Endothelial cell of umbilical vein (primary cell): Measurements from ENCODE around the gene TNN. TPM values are rescaled to one million over a fixed set of nuclear protein-coding genes. Genes with fewer than 3 reads are reported as not detected.

Experiments used
- BruUV-seq: library from RNA; stranded (reverse); fragments of 400-500 nt; replicated peaks from 2 replicates; lab custom pipeline; 2021; lab: Mats Ljungman, UMichigan
- CTCF ChIA-PET: fragments of 300-600, 350-600 bp; sonication (Branson Sonifier 250); formaldehyde crosslinking; loops from one replicate; lab custom pipeline; 2021; ENCODE audit warnings: antibody characterized with exemption, inconsistent platforms; lab: Charles Lee
- POLR2A ChIA-PET: fragments of 300-600, 350-600 bp; sonication (Branson Sonifier 250); formaldehyde crosslinking; loops from one replicate; lab custom pipeline; 2021; ENCODE audit warnings: antibody characterized with exemption, inconsistent platforms; lab: Charles Lee
- DNase-seq: peaks from one replicate; pipeline ENCODE4 v3.0.0-alpha.2; 2011; ENCODE audit warnings: low read depth, low spot score
- FAIRE-seq: peaks from 2 replicates; lab custom pipeline; 2011; peaks lifted over from hg19 to GRCh38; lab: Jason Lieb, UNC
- H2AFZ ChIP-seq: 2 replicates; pipeline ENCODE4 v1.6.0; 2012; ENCODE audit warnings: low read depth, low read length, control low read depth, inconsistent platforms
- H3K27ac ChIP-seq: 2 replicates; pipeline ENCODE4 v1.5.1; 2011; ENCODE audit warnings: low read depth, mild to moderate bottlenecking, control low read depth, low read length, moderate library complexity; ENCODE audit not compliant: insufficient read depth
- H3K27me3 ChIP-seq, 2 experiments: 2 replicates each; pipeline versions ENCODE4 v1.6.0 to v1.6.1; 2011; ENCODE audit warnings: low read length in 2 of 2, mixed read lengths in 1 of 2; ENCODE audit not compliant: control insufficient read depth in 2 of 2, insufficient read depth in 2 of 2
- H3K36me3 ChIP-seq, 2 experiments: 2 replicates in 1 of 2; 3 replicates in 1 of 2; pipeline ENCODE4 v1.5.1; 2011; ENCODE audit warnings: low read length in 2 of 2, mild to moderate bottlenecking in 1 of 2, moderate library complexity in 1 of 2; ENCODE audit not compliant: control insufficient read depth in 2 of 2, insufficient read depth in 2 of 2; ENCODE audit errors: extremely low read depth in 1 of 2
- H3K4me1 ChIP-seq: 3 replicates; pipeline ENCODE4 v1.5.1; 2011; ENCODE audit warnings: mild to moderate bottlenecking, low read length; ENCODE audit not compliant: control insufficient read depth, insufficient read depth; ENCODE audit errors: extremely low read depth
- H3K4me2 ChIP-seq: 2 replicates; pipeline ENCODE4 v1.6.1; 2011; ENCODE audit warnings: low read length, control low read depth, mixed read lengths; ENCODE audit not compliant: insufficient read depth
- H3K4me3 ChIP-seq, 3 experiments: fragments of 200-600 bp in 1 of 3; sonication (generic), shearing (Covaris generic) in 1 of 3; replicated peaks in 1 of 3; 2 replicates each; pipeline ENCODE4 v1.5.1; 2011 to 2016; ENCODE audit warnings: control low read depth in 3 of 3, low read length in 3 of 3, mild to moderate bottlenecking in 2 of 3, inconsistent platforms in 1 of 3, low read depth in 1 of 3, moderate library complexity in 1 of 3; ENCODE audit not compliant: insufficient read depth in 1 of 3
- H3K79me2 ChIP-seq: 2 replicates; pipeline ENCODE4 v1.6.0; 2012; ENCODE audit warnings: low read length, inconsistent platforms; ENCODE audit not compliant: control insufficient read depth, insufficient read depth
- H3K9ac ChIP-seq: replicated peaks from 2 replicates; pipeline ENCODE3; 2011; ENCODE audit warnings: low read length, control low read depth; ENCODE audit not compliant: insufficient read depth; ENCODE audit errors: extremely low read depth
- H3K9me1 ChIP-seq: replicated peaks from 3 replicates; pipeline ENCODE4 v1.6.0; 2011; ENCODE audit warnings: mild to moderate bottlenecking, low read length; ENCODE audit not compliant: control insufficient read depth, insufficient read depth; ENCODE audit errors: extremely low read depth
- H3K9me3 ChIP-seq: replicated peaks from 2 replicates; pipeline ENCODE4 v1.5.1; 2012; ENCODE audit warnings: low read length, inconsistent platforms; ENCODE audit not compliant: control insufficient read depth, insufficient read depth
- H4K20me1 ChIP-seq: replicated peaks from 2 replicates; pipeline ENCODE3; 2011; ENCODE audit warnings: mild to moderate bottlenecking, low read length; ENCODE audit not compliant: control insufficient read depth, insufficient read depth; ENCODE audit errors: extremely low read depth
- EZH2 ChIP-seq: IDR thresholded peaks from 2 replicates; pipeline ENCODE4 v1.6.1; 2012; ENCODE audit warnings: borderline replicate concordance, low read depth, mild to moderate bottlenecking, moderate library complexity, low read length, inconsistent platforms; ENCODE audit not compliant: severe bottlenecking
- FOS ChIP-seq: IDR thresholded peaks from 2 replicates; pipeline ENCODE4 v1.6.1; 2011; ENCODE audit warnings: mild to moderate bottlenecking, low read length, moderate library complexity, borderline replicate concordance; ENCODE audit not compliant: insufficient read depth
- GATA2 ChIP-seq: IDR thresholded peaks from 2 replicates; pipeline ENCODE4 v1.7.0; 2011; ENCODE audit warnings: low read depth, mild to moderate bottlenecking, moderate library complexity, mixed read lengths, low read length; ENCODE audit not compliant: insufficient read length, insufficient read depth
- JUN ChIP-seq: IDR thresholded peaks from 2 replicates; pipeline ENCODE4 v1.6.1; 2011; ENCODE audit warnings: borderline replicate concordance, low read depth; ENCODE audit not compliant: insufficient read length, insufficient read depth
- MYC ChIP-seq: IDR thresholded peaks from one replicate; pipeline ENCODE4 v1.6.1; 2011; ENCODE audit warnings: mild to moderate bottlenecking, low read depth, low read length
- POLR2A ChIP-seq: IDR thresholded peaks from 2 replicates; pipeline ENCODE4 v1.6.1; 2012; ENCODE audit warnings: low read depth, mild to moderate bottlenecking, control low read depth, low read length
- POLR2AphosphoS5 ChIP-seq: IDR thresholded peaks from 2 replicates; pipeline ENCODE4 v1.6.1; 2012; ENCODE audit warnings: low read depth, mild to moderate bottlenecking, control low read depth, low read length, moderate library complexity; ENCODE audit not compliant: insufficient read depth
- dilution Hi-C: fragments of 300-500 bp; cut with MboI; formaldehyde crosslinking; loops from one replicate; pipeline ENCODE4 v1.15.0; 2019; ENCODE audit warnings: low sequenced_read_pairs; ENCODE audit not compliant: extremely low pct_ligation_motif_present
- intact Hi-C: fragments of 100-400 bp; cut with micrococcal nuclease; formaldehyde crosslinking; loops from one replicate; pipeline ENCODE4 v1.10.0; 2022
- polyA plus RNA-seq, 4 experiments: library from polyadenylated mRNA; depleted of rRNA in 3 of 4; stranded (reverse) in 3 of 4; unstranded in 1 of 4; fragments of >200 nt; gene quantifications; 2 replicates each; pipeline versions ENCODE4 v1.2.1 to v1.2.3, GENCODE V29; 2011 to 2012; ENCODE audit warnings: missing spikeins in 1 of 4
- total RNA-seq: library from RNA; stranded (reverse); gene quantifications from 2 replicates; pipeline ENCODE4 v1.2.3, GENCODE V29; 2021
- TF ChIP-seq, protein P1 (sequence below): IDR thresholded peaks from 2 replicates; pipeline ENCODE4 v1.6.1; 2011; ENCODE audit not compliant: insufficient read depth, insufficient read length
- TF ChIP-seq, protein P2 (sequence below), 2 donors: IDR thresholded peaks; 1 replicate in 1 of 2; 2 replicates in 1 of 2; pipeline ENCODE4 v1.5.1; 2011; ENCODE audit warnings: low read length in 2 of 2, mild to moderate bottlenecking in 2 of 2, moderate library complexity in 2 of 2, control low read depth in 1 of 2, inconsistent platforms in 1 of 2, low read depth in 1 of 2; ENCODE audit not compliant: insufficient read depth in 1 of 2; ENCODE audit errors: extremely low read depth in 1 of 2

Gene TNN
- total and polyA plus RNA-seq, 2 donors (not counting 3 experiments of a cell fraction or from before 2014, with no cell fraction given), result not detected

DNA sequence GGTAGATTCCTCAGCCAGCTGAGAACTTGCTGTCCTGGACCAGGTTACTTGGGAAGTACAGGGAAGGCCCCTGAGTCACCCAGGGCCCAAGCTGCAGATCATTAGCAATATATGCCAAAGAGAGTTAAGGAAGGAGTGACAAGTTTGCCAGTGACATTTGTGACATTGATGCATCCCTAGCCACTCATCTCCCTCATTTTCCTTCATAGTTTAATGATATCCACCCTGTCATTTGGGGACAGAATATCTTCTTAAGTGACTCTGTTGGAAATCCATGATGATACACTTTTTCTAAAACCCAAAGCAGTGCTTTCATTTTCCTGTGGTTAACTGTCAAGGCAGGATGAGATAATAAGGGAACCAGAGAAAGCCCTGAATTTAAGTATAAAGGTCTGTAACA is 3.2 kb downstream of the TNN start:
- H3K9me3 ChIP-seq, result no peaks in the 10 kb centered on the region
- FAIRE-seq (no peak), DNase-seq (no peak)
- H3K9me1 ChIP-seq, result no peaks in the 10 kb centered on the region
- POLR2A ChIA-PET, result no interaction called here
- H3K4me2 ChIP-seq, result no peak overlapping the region
- no peaks in the 10 kb centered on the region for H3K79me2 ChIP-seq
- H3K27me3 ChIP-seq, result no peaks in the 10 kb centered on the region
- TF ChIP-seq POLR2AphosphoS5 (no peak), POLR2A (no peak), EZH2 (no peak), FOS (no peak), JUN (no peak)
- TF ChIP-seq, protein P1, sequence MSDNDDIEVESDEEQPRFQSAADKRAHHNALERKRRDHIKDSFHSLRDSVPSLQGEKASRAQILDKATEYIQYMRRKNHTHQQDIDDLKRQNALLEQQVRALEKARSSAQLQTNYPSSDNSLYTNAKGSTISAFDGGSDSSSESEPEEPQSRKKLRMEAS, result no peak
- no peak overlapping the region for H3K4me3 ChIP-seq
- CTCF ChIA-PET, result interaction anchor here (1.5 kb wide), 1 partner anchor 54 kb away, joined by 4 read pairs; no protein-coding TSS in a partner anchor
- dilution Hi-C loops, result no loop called here
- no peak overlapping the region for H3K27ac ChIP-seq
- no peak overlapping the region for H2AFZ ChIP-seq
- H3K4me1 ChIP-seq, result peaks cover 4% of the 10 kb centered on the region
- H3K36me3 ChIP-seq, result no peaks in the 10 kb centered on the region
- intact Hi-C loops, result no loop called here
- H4K20me1 ChIP-seq, result no peaks in the 10 kb centered on the region
- H3K9ac ChIP-seq, result no peak overlapping the region
- BruUV-seq, result no TSS peak

DNA sequence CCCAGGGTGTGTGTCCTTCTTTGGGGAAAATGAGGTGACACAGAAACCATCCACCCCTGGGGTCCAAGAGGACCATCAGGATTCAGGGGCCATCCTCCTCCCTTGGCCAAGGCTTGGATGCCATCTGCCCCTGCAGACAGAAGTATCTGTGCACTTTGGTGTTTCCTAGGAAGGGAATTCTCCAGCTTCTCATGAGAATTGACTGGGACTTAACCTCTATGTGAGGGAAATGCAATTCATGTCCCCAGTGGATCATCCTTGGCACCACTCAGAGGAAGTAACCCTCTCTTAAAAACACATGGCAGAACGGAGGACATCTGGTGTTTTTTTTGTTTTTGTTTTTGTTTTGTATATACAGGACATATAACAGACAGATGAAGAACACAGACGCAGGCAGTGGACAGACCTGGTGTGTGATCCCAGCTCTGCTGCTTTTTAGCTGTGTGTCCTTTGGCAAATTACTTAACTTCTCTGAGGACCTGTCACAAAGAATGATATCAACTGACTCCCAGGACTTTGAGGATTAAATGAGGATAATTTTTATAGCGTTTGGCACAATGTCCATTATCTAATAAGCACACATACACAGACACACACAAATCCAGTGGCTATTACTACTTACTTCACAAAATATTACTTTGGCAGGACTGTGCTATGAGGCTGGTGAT is 3.8 kb downstream of the TNN start:
- ChIA-PET CTCF (interaction anchor here (1.0 to 1.5 kb wide), 2 partner anchors 42 to 54 kb away, joined by 3 read pairs; no protein-coding TSS in a partner anchor), POLR2A (no interaction called here)
- Histone ChIP-seq H3K79me2 (no peaks in the 10 kb centered on the region), H3K9me3 (no peaks in the 10 kb centered on the region), H4K20me1 (no peaks in the 10 kb centered on the region), H3K4me1 (peaks cover 4% of the 10 kb centered on the region), H3K36me3 (no peaks in the 10 kb centered on the region), H3K27ac (no peak overlapping the region), H3K27me3 (no peaks in the 10 kb centered on the region), H3K4me2 (no peak overlapping the region), H3K9me1 (no peaks in the 10 kb centered on the region), H3K4me3 (no peak overlapping the region), H2AFZ (no peak overlapping the region), H3K9ac (no peak overlapping the region)
- TF ChIP-seq, protein P1, result no peak
- TF ChIP-seq FOS (no peak), EZH2 (no peak), JUN (no peak), MYC (no peak), POLR2A (no peak), POLR2AphosphoS5 (no peak), GATA2 (no peak)
- TF ChIP-seq, protein P2, sequence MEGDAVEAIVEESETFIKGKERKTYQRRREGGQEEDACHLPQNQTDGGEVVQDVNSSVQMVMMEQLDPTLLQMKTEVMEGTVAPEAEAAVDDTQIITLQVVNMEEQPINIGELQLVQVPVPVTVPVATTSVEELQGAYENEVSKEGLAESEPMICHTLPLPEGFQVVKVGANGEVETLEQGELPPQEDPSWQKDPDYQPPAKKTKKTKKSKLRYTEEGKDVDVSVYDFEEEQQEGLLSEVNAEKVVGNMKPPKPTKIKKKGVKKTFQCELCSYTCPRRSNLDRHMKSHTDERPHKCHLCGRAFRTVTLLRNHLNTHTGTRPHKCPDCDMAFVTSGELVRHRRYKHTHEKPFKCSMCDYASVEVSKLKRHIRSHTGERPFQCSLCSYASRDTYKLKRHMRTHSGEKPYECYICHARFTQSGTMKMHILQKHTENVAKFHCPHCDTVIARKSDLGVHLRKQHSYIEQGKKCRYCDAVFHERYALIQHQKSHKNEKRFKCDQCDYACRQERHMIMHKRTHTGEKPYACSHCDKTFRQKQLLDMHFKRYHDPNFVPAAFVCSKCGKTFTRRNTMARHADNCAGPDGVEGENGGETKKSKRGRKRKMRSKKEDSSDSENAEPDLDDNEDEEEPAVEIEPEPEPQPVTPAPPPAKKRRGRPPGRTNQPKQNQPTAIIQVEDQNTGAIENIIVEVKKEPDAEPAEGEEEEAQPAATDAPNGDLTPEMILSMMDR (IDR thresholded peaks at IDR 0.05; ENCODE audit: extremely low read depth in 1 of 2, insufficient read depth in 1 of 2, low read depth in 1 of 2, low read length in 2 of 2), result no peak
- FAIRE-seq (no peak), DNase-seq (no peak)
- no TSS peak for BruUV-seq
- intact Hi-C loops, result no loop called here
- dilution Hi-C loops, result no loop called here
